Measurements from ENCODE around the gene TRIM16.
"Not testable (repeated sequence)": the region's sequence is repeated elsewhere in the genome, so short reads cannot be mapped to it uniquely, and the experiment has no call there.

The TRIM16 gene

GRCh38 chr17:15683824-15684478 lies at the start of gene TRIM16:
TRIM16 (minus strand) TSS chr17:15684311; CDS start chr17:15651609, 32,702 bp downstream.
- H3K9me3 Mint-ChIP-seq, H3K27me3 Mint-ChIP-seq: not testable (repeated sequence)
- H3K4me1 Mint-ChIP-seq (ENCODE audit: low read depth): peaks cover 28% of the 10 kb centered on the region
- peak within 1 kb of the TSS; percentile 95 for H3K4me3 Mint-ChIP-seq
- peak; percentile 89 for DNase-seq
- H3K36me3 Mint-ChIP-seq (ENCODE audit: low read depth): peaks cover 22% of the 10 kb centered on the region
- peak within 1 kb of the TSS; percentile 94 for H3K27ac Mint-ChIP-seq

GRCh38 chr17:15733174-15733789 lies 49.2 kb upstream of the TRIM16 start:
- not testable (repeated sequence) for DNase-seq; H3K27me3 Mint-ChIP-seq; H3K4me1 Mint-ChIP-seq (ENCODE audit: low read depth); H3K4me3 Mint-ChIP-seq; H3K9me3 Mint-ChIP-seq; H3K27ac Mint-ChIP-seq; H3K36me3 Mint-ChIP-seq (ENCODE audit: low read depth)

- H3K36me3 Mint-ChIP-seq (ENCODE audit: low read depth); H3K4me3 Mint-ChIP-seq; H3K9me3 Mint-ChIP-seq; DNase-seq; H3K4me1 Mint-ChIP-seq (ENCODE audit: low read depth); H3K27me3 Mint-ChIP-seq; H3K27ac Mint-ChIP-seq: not testable (repeated sequence)
Measured at GRCh38 chr17:15731900-15732299, 47.8 kb upstream of the TRIM16 start, which contains the start of gene TBC1D26. TBC1D26 (plus strand) TSS chr17:15732283; CDS start chr17:15735349, 3,066 bp downstream.

- H3K27ac Mint-ChIP-seq; DNase-seq; H3K9me3 Mint-ChIP-seq; H3K36me3 Mint-ChIP-seq (ENCODE audit: low read depth); H3K4me1 Mint-ChIP-seq (ENCODE audit: low read depth); H3K4me3 Mint-ChIP-seq; H3K27me3 Mint-ChIP-seq: not testable (repeated sequence)
Measured at GRCh38 chr17:15730535-15730934, 46.4 kb upstream of the TRIM16 start.

GRCh38 chr17:15716601-15717563 lies 32.8 kb upstream of the TRIM16 start:
- H3K4me3 Mint-ChIP-seq; H3K27me3 Mint-ChIP-seq; H3K27ac Mint-ChIP-seq; DNase-seq; H3K4me1 Mint-ChIP-seq (ENCODE audit: low read depth): not testable (repeated sequence)
- H3K9me3 Mint-ChIP-seq: peaks cover 24% of the 10 kb centered on the region
- H3K36me3 Mint-ChIP-seq (ENCODE audit: low read depth): peaks cover 71% of the 10 kb centered on the region

- Mint-ChIP-seq H3K36me3 (ENCODE audit: low read depth) (peaks cover 86% of the 10 kb centered on the region), H3K9me3 (peaks cover 28% of the 10 kb centered on the region)
- not testable (repeated sequence) for H3K4me3 Mint-ChIP-seq; H3K4me1 Mint-ChIP-seq (ENCODE audit: low read depth); H3K27me3 Mint-ChIP-seq; H3K27ac Mint-ChIP-seq; DNase-seq
Measured at GRCh38 chr17:15708879-15709278, 24.8 kb upstream of the TRIM16 start.

- peaks cover 21% of the 10 kb centered on the region for H3K9me3 Mint-ChIP-seq
- H3K27ac Mint-ChIP-seq; H3K27me3 Mint-ChIP-seq; DNase-seq; H3K4me1 Mint-ChIP-seq (ENCODE audit: low read depth); H3K4me3 Mint-ChIP-seq: not testable (repeated sequence)
- H3K36me3 Mint-ChIP-seq (ENCODE audit: low read depth): peaks cover 74% of the 10 kb centered on the region
Measured at GRCh38 chr17:15704813-15705212, 20.7 kb upstream of the TRIM16 start.

GRCh38 chr17:15704239-15704638 lies 20.1 kb upstream of the TRIM16 start:
- not testable (repeated sequence) for H3K4me3 Mint-ChIP-seq, H3K27ac Mint-ChIP-seq, H3K27me3 Mint-ChIP-seq, DNase-seq
- Mint-ChIP-seq H3K36me3 (ENCODE audit: low read depth) (peaks cover 73% of the 10 kb centered on the region), H3K9me3 (peaks cover 17% of the 10 kb centered on the region), H3K4me1 (ENCODE audit: low read depth) (peaks cover 10% of the 10 kb centered on the region)

- not testable (repeated sequence) for H3K27me3 Mint-ChIP-seq, DNase-seq, H3K9me3 Mint-ChIP-seq
- peaks cover 15% of the 10 kb centered on the region for H3K4me1 Mint-ChIP-seq (ENCODE audit: low read depth)
- peak overlapping the region; percentile 84 for H3K4me3 Mint-ChIP-seq
- peaks cover 36% of the 10 kb centered on the region for H3K36me3 Mint-ChIP-seq (ENCODE audit: low read depth)
- H3K27ac Mint-ChIP-seq: peak overlapping the region; percentile 90
Measured at GRCh38 chr17:15699937-15700336, 15.8 kb upstream of the TRIM16 start.

- H3K27me3 Mint-ChIP-seq, H3K9me3 Mint-ChIP-seq: not testable (repeated sequence)
- Mint-ChIP-seq H3K27ac (peak within 1 kb of the TSS; percentile 90), H3K4me3 (peak within 1 kb of the TSS; percentile 84), H3K4me1 (ENCODE audit: low read depth) (peaks cover 15% of the 10 kb centered on the region), H3K36me3 (ENCODE audit: low read depth) (peaks cover 32% of the 10 kb centered on the region)
- DNase-seq: peak; percentile 92
Measured at GRCh38 chr17:15699413-15699924, 15.4 kb upstream of the TRIM16 start, which contains the start of gene ZNF286A. ZNF286A (plus strand) TSS chr17:15699752; CDS start chr17:15700330, 578 bp downstream.

- Mint-ChIP-seq H3K27ac (peak overlapping the region; percentile 90), H3K4me3 (peak overlapping the region; percentile 84), H3K4me1 (ENCODE audit: low read depth) (peaks cover 15% of the 10 kb centered on the region), H3K36me3 (ENCODE audit: low read depth) (peaks cover 30% of the 10 kb centered on the region)
- not testable (repeated sequence) for DNase-seq, H3K27me3 Mint-ChIP-seq, H3K9me3 Mint-ChIP-seq
Measured at GRCh38 chr17:15698967-15699366, 14.9 kb upstream of the TRIM16 start.

- peaks cover 19% of the 10 kb centered on the region for H3K4me1 Mint-ChIP-seq (ENCODE audit: low read depth)
- DNase-seq, H3K27ac Mint-ChIP-seq: not testable (repeated sequence)
Measured at GRCh38 chr17:15687494-15687893, 3.4 kb upstream of the TRIM16 start.

GRCh38 chr17:15683135-15683534 lies 976 bp downstream of the TRIM16 start:
- DNase-seq: not testable (repeated sequence)
- Mint-ChIP-seq H3K4me3 (peak overlapping the region; percentile 95), H3K36me3 (ENCODE audit: low read depth) (peaks cover 26% of the 10 kb centered on the region)

More at GRCh38 chr17:15687494-15687893, 3.4 kb upstream of the TRIM16 start:
- H3K9me3 Mint-ChIP-seq; H3K36me3 Mint-ChIP-seq (ENCODE audit: low read depth); H3K4me3 Mint-ChIP-seq; H3K27me3 Mint-ChIP-seq: not testable (repeated sequence)

GRCh38 chr17:15675991-15676390 lies 8.1 kb downstream of the TRIM16 start:
- DNase-seq; H3K4me1 Mint-ChIP-seq (ENCODE audit: low read depth); H3K27ac Mint-ChIP-seq; H3K27me3 Mint-ChIP-seq; H3K9me3 Mint-ChIP-seq; H3K4me3 Mint-ChIP-seq: not testable (repeated sequence)
- peaks cover 74% of the 10 kb centered on the region for H3K36me3 Mint-ChIP-seq (ENCODE audit: low read depth)

More at GRCh38 chr17:15683135-15683534, 976 bp downstream of the TRIM16 start:
- peak overlapping the region; percentile 94 for H3K27ac Mint-ChIP-seq
- not testable (repeated sequence) for H3K27me3 Mint-ChIP-seq, H3K9me3 Mint-ChIP-seq
- peaks cover 28% of the 10 kb centered on the region for H3K4me1 Mint-ChIP-seq (ENCODE audit: low read depth)

All from activated T-cell treated with anti-CD3 and anti-CD28 coated beads, Interleukin-2, amount 50 U/mL, for 24 hours (primary cell).